ENCODE measurements around the gene CAPN14.

Gene CAPN14

DNA sequence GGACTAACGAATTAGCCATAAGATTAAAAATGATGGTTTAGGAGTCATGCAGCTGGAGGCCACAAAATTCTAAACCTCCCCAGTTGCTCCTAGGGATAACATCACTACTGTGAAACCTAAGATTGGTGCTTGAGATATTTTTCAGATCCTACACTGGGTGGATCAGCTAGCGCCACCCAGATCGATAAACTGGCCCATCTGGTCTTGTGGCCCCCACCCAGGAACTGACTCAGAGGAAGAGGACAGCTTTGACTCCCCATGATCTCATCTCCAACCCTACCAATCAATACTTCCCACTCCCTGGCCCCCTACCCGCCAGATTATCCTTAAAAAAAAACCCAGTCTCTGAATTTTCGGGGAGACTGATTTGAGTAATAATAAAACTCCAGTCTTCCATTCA, 84.5 kb downstream of the CAPN14 start:
- Histone ChIP-seq H3K4me2 (ENCODE audit: insufficient read depth, low read length, poor library complexity, severe bottlenecking) (no peak overlapping the region), H2AK5ac (ENCODE audit: low read depth, low read length) (no peak overlapping the region), H2BK120ac (ENCODE audit: low read depth, low read length) (no peak overlapping the region), H3K79me1 (ENCODE audit: low read depth, low read length) (no peaks in the 10 kb centered on the region), H2BK12ac (ENCODE audit: low read length) (no peak overlapping the region), H3K9me3 (replicated peaks in 1 of 2; ENCODE audit: control insufficient read depth in 2 of 2, insufficient read depth in 1 of 2, low read depth in 1 of 2, low read length in 2 of 2) (no peaks in the 10 kb centered on the region), H4K8ac (ENCODE audit: low read depth, low read length) (no peak overlapping the region), H3K4ac (ENCODE audit: low read length) (no peak overlapping the region), H2BK15ac (ENCODE audit: low read length) (no peak overlapping the region), H3K9ac (ENCODE audit: low read depth, low read length, poor library complexity) (no peak overlapping the region), H3K18ac (ENCODE audit: low read length) (no peak overlapping the region), H3K27me3 (ENCODE audit: control insufficient read depth in 3 of 3, insufficient read depth in 3 of 3, low read depth in 1 of 3, low read length in 3 of 3) (peaks cover 2 to 69% (median 18%) of the 10 kb centered on the region in 3 experiments), H4K91ac (ENCODE audit: low read depth, low read length, poor library complexity) (no peak overlapping the region), H3K14ac (ENCODE audit: low read length) (no peak overlapping the region), H3K36me3 (replicated peaks in 1 of 2; ENCODE audit: control insufficient read depth in 2 of 2, insufficient read depth in 2 of 2, low read length in 2 of 2) (no peaks in the 10 kb centered on the region), H3K23ac (ENCODE audit: low read depth, low read length, poor library complexity) (no peak overlapping the region), H3K27ac (replicated peaks; ENCODE audit: low read length) (no peak overlapping the region), H3K4me3 (ENCODE audit: low read length in 2 of 2) (no peak overlapping the region), H2BK5ac (ENCODE audit: low read length) (no peak overlapping the region), H3K4me1 (ENCODE audit: control insufficient read depth in 2 of 2, insufficient read depth in 1 of 2, low read depth in 1 of 2, low read length in 2 of 2) (peaks cover 4 to 7% of the 10 kb centered on the region in 2 donors), H2AFZ (ENCODE audit: low read length) (no peak overlapping the region)
- no CpG with 5 or more reads among the region's 5 CpGs for WGBS, 2 donors (ENCODE audit: extremely low coverage in 2 of 2, insufficient read length in 2 of 2, insufficient replicate concordance in 1 of 2)
- DNase-seq (ENCODE audit: low spot score): no peak

DNA sequence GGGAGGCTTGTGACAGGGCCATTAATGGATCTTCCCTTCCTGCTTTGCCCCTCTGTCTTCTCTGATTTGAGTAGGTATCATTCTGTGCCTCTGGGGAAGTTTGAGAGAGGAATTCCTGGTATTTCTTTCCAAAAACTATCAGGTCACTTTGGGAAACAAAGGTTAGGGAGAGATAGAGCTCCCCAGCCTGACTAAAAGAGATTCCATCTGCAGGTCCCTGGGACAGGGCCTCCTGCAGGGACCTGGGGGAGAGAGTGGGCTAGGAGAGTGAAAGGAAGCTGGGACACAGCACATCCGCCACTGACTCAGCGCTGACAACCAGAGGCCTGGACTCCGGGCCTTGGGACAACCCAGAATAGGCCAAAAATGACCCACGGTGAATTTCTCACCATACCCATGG, 85.4 kb downstream of the CAPN14 start:
- Histone ChIP-seq H3K4me1 (ENCODE audit: control insufficient read depth in 2 of 2, insufficient read depth in 1 of 2, low read depth in 1 of 2, low read length in 2 of 2) (peaks cover 4 to 7% of the 10 kb centered on the region in 2 donors), H3K79me1 (ENCODE audit: low read depth, low read length) (no peaks in the 10 kb centered on the region), H3K4me2 (ENCODE audit: insufficient read depth, low read length, poor library complexity, severe bottlenecking) (no peak overlapping the region), H4K8ac (ENCODE audit: low read depth, low read length) (no peak overlapping the region), H2BK15ac (ENCODE audit: low read length) (no peak overlapping the region), H3K4ac (ENCODE audit: low read length) (no peak overlapping the region), H4K91ac (ENCODE audit: low read depth, low read length, poor library complexity) (no peak overlapping the region), H3K14ac (ENCODE audit: low read length) (no peak overlapping the region), H2BK12ac (ENCODE audit: low read length) (no peak overlapping the region), H3K27ac (replicated peaks; ENCODE audit: low read length) (no peak overlapping the region), H2AK5ac (ENCODE audit: low read depth, low read length) (no peak overlapping the region), H3K36me3 (replicated peaks in 1 of 2; ENCODE audit: control insufficient read depth in 2 of 2, insufficient read depth in 2 of 2, low read length in 2 of 2) (no peaks in the 10 kb centered on the region), H3K27me3 (ENCODE audit: control insufficient read depth in 3 of 3, insufficient read depth in 3 of 3, low read depth in 1 of 3, low read length in 3 of 3) (peaks cover 0 to 59% (median 9%) of the 10 kb centered on the region in 3 experiments), H3K23ac (ENCODE audit: low read depth, low read length, poor library complexity) (no peak overlapping the region), H3K18ac (ENCODE audit: low read length) (no peak overlapping the region), H3K4me3 (ENCODE audit: low read length in 2 of 2) (no peak overlapping the region), H2BK5ac (ENCODE audit: low read length) (no peak overlapping the region), H3K9me3 (replicated peaks in 1 of 2; ENCODE audit: control insufficient read depth in 2 of 2, insufficient read depth in 1 of 2, low read depth in 1 of 2, low read length in 2 of 2) (no peaks in the 10 kb centered on the region), H2BK120ac (ENCODE audit: low read depth, low read length) (no peak overlapping the region), H2AFZ (ENCODE audit: low read length) (no peak overlapping the region), H3K9ac (ENCODE audit: low read depth, low read length, poor library complexity) (no peak overlapping the region)
- no peak for DNase-seq (ENCODE audit: low spot score)
- no CpG with 5 or more reads among the region's 4 CpGs for WGBS, 2 donors (ENCODE audit: extremely low coverage in 2 of 2, insufficient read length in 2 of 2, insufficient replicate concordance in 1 of 2)

DNA sequence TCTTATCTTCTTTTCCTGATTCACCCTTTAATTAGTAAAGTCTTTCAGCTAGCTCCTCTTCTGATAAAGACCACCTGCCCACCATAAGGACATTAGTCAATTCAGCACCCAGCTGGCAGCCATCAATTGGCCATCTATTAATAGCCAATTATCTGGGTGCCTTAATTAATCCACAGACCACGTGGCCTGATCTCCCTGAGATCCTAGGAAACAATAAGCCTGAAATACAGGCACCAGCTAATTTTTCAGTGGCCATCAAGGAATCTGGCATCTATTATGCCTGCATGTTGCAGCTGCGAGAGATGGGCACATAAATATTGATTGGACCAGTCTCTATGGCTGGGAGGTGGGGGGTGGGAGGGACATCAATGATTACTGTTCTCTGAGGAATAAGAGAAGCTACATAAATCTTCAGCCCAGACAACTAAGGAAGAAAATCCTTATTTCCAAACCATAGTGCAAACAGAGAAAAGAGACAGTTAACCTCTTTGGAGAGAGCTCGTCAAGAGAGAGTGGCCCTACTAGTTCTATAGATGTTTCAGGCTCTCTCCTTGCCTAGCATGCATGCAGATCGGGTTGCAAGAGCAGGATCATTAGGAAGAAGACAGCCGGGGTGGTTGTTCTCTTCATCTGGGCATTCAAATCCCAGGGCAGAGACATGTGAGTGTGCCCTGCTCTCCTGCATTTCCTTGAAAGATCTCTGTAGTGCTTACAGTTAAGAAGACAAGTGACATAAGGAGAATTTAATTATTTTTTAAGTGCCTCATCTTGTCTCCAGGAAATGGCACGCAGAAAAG, 87.7 kb downstream of the CAPN14 start:
- H2AFZ ChIP-seq (ENCODE audit: low read length): no peak overlapping the region
- no peak overlapping the region for H3K9ac ChIP-seq (ENCODE audit: low read depth, low read length, poor library complexity)
- H2BK12ac ChIP-seq (ENCODE audit: low read length): no peak overlapping the region
- H4K91ac ChIP-seq (ENCODE audit: low read depth, low read length, poor library complexity): no peak overlapping the region
- no peak overlapping the region for H3K27ac ChIP-seq (replicated peaks; ENCODE audit: low read length)
- no peaks in the 10 kb centered on the region for H3K79me1 ChIP-seq (ENCODE audit: low read depth, low read length)
- H4K8ac ChIP-seq (ENCODE audit: low read depth, low read length): no peak overlapping the region
- no peak overlapping the region for H3K14ac ChIP-seq (ENCODE audit: low read length)
- H3K4me3 ChIP-seq (ENCODE audit: low read length in 2 of 2): no peak overlapping the region
- peaks cover 0 to 36% (median 0%) of the 10 kb centered on the region in 3 experiments for H3K27me3 ChIP-seq (ENCODE audit: control insufficient read depth in 3 of 3, insufficient read depth in 3 of 3, low read depth in 1 of 3, low read length in 3 of 3)
- no peak overlapping the region for H2BK120ac ChIP-seq (ENCODE audit: low read depth, low read length)
- H3K36me3 ChIP-seq (replicated peaks in 1 of 2; ENCODE audit: control insufficient read depth in 2 of 2, insufficient read depth in 2 of 2, low read length in 2 of 2): no peaks in the 10 kb centered on the region
- H3K9me3 ChIP-seq (replicated peaks in 1 of 2; ENCODE audit: control insufficient read depth in 2 of 2, insufficient read depth in 1 of 2, low read depth in 1 of 2, low read length in 2 of 2): no peaks in the 10 kb centered on the region
- no peak overlapping the region for H2BK5ac ChIP-seq (ENCODE audit: low read length)
- peaks cover 4 to 7% of the 10 kb centered on the region in 2 donors for H3K4me1 ChIP-seq (ENCODE audit: control insufficient read depth in 2 of 2, insufficient read depth in 1 of 2, low read depth in 1 of 2, low read length in 2 of 2)
- no peak overlapping the region for H2AK5ac ChIP-seq (ENCODE audit: low read depth, low read length)
- no CpG with 5 or more reads among the region's 6 CpGs for WGBS, 2 donors (ENCODE audit: extremely low coverage in 2 of 2, insufficient read length in 2 of 2, insufficient replicate concordance in 1 of 2)
- no peak overlapping the region for H3K4me2 ChIP-seq (ENCODE audit: insufficient read depth, low read length, poor library complexity, severe bottlenecking)
- no peak overlapping the region for H3K18ac ChIP-seq (ENCODE audit: low read length)
- no peak for DNase-seq (ENCODE audit: low spot score)
- H3K23ac ChIP-seq (ENCODE audit: low read depth, low read length, poor library complexity): no peak overlapping the region
- H2BK15ac ChIP-seq (ENCODE audit: low read length): no peak overlapping the region
- H3K4ac ChIP-seq (ENCODE audit: low read length): no peak overlapping the region

DNA sequence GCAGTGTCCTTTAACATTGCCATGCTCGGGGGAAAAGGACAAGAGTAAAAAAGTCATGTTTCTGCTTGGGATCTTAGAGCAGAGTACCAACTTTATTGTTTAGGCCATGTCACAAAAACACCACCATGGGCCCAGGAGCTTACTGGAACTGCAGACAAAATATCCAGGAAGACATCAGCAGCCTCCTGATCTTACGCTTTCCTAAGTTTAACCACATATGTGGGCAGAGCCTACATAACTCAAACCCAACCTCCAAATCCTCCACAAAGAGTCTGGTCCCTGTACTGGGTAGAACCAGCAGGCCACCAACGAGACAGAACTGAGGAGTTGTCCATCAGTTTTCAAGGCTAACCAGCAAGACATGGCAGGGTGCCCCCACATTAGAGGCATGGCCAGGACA, 89.4 kb downstream of the CAPN14 start:
- Histone ChIP-seq H3K9me3 (replicated peaks in 1 of 2; ENCODE audit: control insufficient read depth in 2 of 2, insufficient read depth in 1 of 2, low read depth in 1 of 2, low read length in 2 of 2) (no peaks in the 10 kb centered on the region), H2BK15ac (ENCODE audit: low read length) (no peak overlapping the region), H3K14ac (ENCODE audit: low read length) (no peak overlapping the region), H2AK5ac (ENCODE audit: low read depth, low read length) (no peak overlapping the region), H4K8ac (ENCODE audit: low read depth, low read length) (no peak overlapping the region), H3K4me1 (ENCODE audit: control insufficient read depth in 2 of 2, insufficient read depth in 1 of 2, low read depth in 1 of 2, low read length in 2 of 2) (peaks cover 4 to 7% of the 10 kb centered on the region in 2 donors), H2BK5ac (ENCODE audit: low read length) (no peak overlapping the region), H3K27ac (replicated peaks; ENCODE audit: low read length) (no peak overlapping the region), H2BK120ac (ENCODE audit: low read depth, low read length) (no peak overlapping the region), H3K23ac (ENCODE audit: low read depth, low read length, poor library complexity) (no peak overlapping the region), H3K18ac (ENCODE audit: low read length) (no peak overlapping the region), H3K9ac (ENCODE audit: low read depth, low read length, poor library complexity) (no peak overlapping the region), H3K36me3 (replicated peaks in 1 of 2; ENCODE audit: control insufficient read depth in 2 of 2, insufficient read depth in 2 of 2, low read length in 2 of 2) (no peaks in the 10 kb centered on the region), H3K4ac (ENCODE audit: low read length) (no peak overlapping the region), H3K27me3 (ENCODE audit: control insufficient read depth in 3 of 3, insufficient read depth in 3 of 3, low read depth in 1 of 3, low read length in 3 of 3) (peaks cover 0 to 22% (median 0%) of the 10 kb centered on the region in 3 experiments), H3K4me3 (ENCODE audit: low read length in 2 of 2) (no peak overlapping the region), H3K4me2 (ENCODE audit: insufficient read depth, low read length, poor library complexity, severe bottlenecking) (no peak overlapping the region), H3K79me1 (ENCODE audit: low read depth, low read length) (no peaks in the 10 kb centered on the region), H2BK12ac (ENCODE audit: low read length) (no peak overlapping the region), H2AFZ (ENCODE audit: low read length) (no peak overlapping the region), H4K91ac (ENCODE audit: low read depth, low read length, poor library complexity) (no peak overlapping the region)
- DNase-seq (ENCODE audit: low spot score): no peak
- no CpG with 5 or more reads among the region's 3 CpGs for WGBS, 2 donors (ENCODE audit: extremely low coverage in 2 of 2, insufficient read length in 2 of 2, insufficient replicate concordance in 1 of 2)
